ENCODE measurements around the gene BANP.
A peak's percentile ranks its signal among the peaks of the same experiment; 100 is the strongest.
"Not testable (repeated sequence)": the region's sequence is repeated elsewhere in the genome, so short reads cannot be mapped to it uniquely, and the experiment has no call there.

Gene BANP

GRCh38 chr16:88017587-88018101, 66.4 kb downstream of the BANP start:
- DNase-seq = no peak

DNA sequence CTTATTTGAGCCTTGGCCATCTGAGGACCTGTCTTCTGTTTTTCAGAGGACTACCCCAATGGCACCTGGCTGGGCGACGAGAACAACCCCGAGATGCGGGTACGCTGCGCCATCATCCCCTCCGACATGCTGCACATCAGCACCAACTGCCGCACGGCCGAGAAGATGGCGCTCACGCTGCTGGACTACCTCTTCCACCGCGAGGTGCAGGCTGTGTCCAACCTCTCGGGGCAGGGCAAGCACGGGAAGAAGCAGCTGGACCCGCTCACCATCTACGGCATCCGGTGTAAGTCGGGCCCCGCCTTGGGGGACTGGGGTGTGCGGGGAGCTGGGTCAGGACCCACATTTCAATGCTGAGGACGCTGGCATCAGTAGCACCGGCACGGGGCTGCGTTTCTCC, 67.1 kb downstream of the BANP start:
- not testable (repeated sequence) for DNase-seq

- not testable (repeated sequence) for DNase-seq
Measured at GRCh38 chr16:88019041-88019820, 68.0 kb downstream of the BANP start.

- no peak for DNase-seq
Measured at GRCh38 chr16:88019821-88020515, 68.7 kb downstream of the BANP start.

- DNase-seq = no peak
Measured at GRCh38 chr16:88020516-88020885, 69.3 kb downstream of the BANP start.

DNA sequence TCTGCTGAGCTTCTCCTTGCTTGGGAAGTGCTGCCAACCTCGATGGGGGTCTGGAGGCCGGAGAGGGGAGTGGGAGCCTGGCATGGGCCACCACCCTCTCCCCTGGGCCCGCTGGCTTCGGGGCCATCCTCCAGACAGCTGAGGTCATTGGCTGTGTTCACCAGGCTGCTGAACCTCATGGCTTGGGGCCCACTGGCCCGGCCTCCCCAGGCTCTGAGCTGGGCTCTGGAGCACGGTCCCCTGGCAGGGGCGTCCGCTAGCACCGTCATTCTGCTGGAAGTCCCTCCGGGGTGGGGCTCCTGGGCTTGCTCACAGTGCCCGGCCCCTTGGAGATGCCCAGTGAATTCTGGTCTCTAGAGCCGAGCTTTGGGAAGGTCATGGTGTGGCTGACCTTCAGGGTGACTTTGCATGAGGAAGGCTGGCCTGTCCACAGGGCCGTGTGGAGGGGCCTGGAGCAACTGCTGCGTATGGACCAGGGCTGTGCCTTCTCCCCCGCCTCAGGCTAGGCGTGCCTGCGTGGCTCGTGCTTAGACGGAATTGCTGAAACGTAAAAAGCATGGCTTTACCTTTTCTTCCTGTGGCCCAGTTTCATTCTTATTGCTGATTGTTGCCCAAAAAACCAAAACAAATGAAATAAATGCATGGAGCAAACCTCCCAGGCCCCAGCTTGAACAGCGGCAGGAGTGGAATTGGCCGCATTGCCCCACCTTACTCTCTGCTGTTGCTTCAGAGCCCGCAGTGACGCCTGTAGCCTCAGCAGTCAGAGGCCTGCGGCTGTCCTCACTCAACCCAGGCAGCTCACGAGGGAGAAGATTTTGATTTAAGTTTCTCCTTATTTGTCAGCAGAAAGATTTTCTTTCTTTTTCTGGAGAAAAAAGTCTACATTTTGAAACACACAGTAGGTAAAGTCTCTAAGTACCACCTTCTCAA, 70.1 kb downstream of the BANP start:
- DNase-seq = not testable (repeated sequence)

DNA sequence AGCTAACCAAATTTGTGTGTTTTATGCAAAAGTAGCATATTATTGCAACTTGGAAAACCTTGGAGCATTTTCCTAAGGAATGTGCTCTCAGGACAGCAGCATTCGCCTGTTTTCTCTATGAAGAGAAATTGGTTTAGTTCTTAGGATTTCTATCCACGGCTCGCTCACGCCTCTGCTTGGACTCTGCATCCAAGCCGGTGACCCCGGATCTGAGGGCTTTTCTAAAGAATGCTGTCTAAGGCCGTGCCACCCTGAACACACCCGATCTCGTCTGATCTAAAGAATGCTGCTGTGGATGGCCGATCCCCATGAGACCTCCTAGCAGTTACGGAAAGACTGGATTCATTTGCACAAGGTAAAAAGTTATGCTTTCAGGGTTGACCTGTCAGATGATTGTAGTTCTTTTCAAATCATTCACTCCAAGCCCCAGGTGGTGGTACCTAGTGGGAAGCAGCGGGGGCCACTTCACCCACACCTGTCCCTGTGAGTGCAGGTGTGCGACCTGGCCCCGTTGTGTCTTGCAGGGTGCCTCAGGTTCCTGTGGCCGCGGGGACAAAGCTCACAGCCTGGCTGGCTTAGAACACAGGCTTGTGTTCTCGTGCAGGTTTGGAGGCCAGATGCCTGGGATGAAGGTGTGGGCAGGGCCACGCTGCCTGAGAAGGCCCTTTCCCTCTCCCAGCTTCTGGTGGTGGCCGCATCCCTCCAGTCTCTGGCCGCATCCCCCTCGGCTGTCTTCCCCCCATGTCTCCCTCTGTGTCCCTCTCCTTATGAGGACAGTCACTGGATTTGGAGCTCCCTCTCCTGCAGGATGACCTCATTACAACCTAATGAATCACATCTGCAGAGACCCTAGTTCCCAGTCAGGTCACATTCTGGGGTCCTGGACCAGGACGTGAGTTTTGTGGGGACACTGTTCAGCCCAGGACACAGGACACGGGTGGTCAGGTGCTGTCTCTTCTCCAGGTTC, 71.1 kb downstream of the BANP start:
- DNase-seq = no peak

GRCh38 chr16:88023366-88023765, 72.1 kb downstream of the BANP start:
- no peak for DNase-seq

DNA sequence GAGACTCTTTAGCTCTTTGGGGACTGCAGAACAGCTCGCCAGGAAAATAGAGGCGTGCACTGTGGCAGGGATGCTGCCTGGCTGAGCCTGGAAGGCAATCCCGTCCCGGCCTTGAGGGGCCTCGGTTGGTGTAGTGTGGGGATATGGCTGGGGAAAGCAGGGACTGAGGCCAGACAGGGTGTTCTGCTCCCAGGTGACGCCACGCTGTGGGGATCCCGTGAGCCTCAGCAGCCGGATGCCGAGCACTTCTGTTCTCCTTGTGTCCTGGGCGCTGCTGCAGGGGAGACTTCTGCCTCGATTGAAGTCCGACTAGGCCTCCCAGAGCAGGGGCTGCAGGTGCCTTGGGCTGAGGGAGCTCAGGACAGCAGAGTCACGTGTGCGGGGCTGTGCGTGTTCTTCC, 72.6 kb downstream of the BANP start:
- no peak for DNase-seq

GRCh38 chr16:88024491-88025085, 73.4 kb downstream of the BANP start:
- DNase-seq = peak; percentile 69

DNA sequence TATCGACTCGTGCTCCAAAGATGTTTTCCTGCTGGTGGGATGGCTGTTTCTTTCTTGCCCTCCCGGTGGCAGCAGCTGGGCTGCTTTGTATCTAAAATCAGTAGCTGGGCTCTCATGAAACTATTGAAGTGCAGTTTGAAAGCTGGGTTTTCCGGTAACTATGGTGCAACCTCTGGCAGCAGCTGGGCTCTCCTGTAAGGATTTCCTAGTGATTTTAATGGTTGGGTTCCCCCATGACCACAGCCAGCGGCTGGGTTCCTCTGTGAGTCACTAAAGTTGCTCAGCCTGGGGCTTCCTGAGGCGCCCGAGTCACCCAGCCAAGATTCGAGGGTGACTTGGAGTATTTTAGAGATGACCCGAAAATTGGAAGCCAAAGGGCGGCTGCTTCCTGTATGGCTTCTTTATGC, 73.9 kb downstream of the BANP start:
- not testable (repeated sequence) for DNase-seq

DNA sequence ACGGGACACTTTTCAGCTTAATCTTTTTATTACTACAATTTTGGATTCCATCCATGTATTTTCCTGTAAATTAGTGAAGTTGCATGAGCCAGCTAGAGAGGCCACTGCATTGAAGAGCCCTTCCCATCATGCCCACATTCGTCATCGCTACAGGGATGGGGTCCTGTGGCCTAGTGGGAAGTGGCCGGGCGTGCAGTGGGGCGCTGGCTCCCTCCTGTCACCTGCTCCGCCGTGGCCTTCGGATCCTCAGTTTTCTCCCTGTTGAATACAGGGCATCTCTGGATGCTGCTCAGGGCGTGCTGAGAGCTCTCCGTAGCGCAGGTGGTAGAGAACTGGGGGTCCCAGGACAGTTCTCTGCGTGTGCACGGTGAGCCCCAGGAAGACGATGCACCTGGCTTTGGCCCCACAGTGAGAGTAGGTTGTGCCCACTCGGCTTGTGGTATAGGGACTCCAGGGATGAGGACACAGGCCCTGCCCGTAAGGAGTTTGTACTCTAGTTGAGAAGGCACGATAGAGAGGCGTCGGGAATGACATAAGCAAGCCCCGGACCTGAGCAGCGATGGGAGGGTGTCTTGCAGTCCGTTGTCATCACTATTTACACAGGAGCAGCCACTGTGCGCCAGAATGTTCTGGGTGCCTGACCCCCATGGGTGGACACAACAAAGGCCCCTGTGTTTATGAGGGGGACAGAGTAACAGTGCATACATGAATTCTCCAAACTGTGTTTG, 74.8 kb downstream of the BANP start:
- not testable (repeated sequence) for DNase-seq

DNA sequence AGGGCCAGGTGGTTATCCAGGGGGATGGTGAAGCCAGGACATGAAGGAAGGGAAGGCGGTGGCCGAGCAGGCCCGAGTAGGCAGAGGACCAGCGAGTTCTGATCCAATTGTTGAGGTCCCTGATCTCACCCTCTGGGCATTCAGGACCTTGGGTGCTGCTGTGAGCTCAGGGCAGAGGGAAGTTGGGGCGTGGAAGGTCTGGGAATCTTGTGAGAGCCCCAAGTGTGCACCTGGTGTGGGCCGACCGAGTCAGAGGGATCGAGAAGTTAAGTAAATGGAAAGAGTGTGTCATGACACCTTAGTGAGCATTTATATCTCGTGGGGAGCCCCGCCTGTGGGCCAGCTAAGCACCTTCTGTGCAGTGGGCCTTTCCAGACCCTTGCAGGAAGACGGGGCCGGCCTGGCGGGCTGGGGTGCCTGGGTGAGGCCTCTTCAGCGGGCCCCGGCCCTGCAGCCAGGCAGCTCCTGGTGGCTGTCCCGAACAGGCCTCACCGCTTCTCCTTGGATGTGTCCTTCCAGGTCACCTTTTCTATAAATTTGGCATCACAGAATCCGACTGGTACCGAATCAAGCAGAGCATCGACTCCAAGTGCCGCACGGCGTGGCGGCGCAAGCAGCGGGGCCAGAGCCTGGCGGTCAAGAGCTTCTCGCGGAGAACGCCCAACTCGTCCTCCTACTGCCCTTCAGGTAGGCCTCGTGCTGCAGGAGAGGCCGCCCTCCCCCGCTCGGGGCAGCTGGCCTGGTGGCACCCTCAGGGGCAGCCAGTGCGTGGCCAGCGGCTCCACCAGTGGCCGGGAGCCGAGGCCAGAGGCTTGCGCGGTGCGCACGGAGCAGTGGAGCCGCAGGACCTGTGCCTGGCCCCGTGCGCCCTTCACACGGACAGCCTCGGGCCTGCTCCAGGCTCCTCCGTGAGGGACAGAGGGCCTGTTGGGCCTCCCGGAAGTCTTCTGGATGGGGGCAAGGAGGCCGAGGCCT, 76.0 kb downstream of the BANP start:
- DNase-seq = no peak

DNA sequence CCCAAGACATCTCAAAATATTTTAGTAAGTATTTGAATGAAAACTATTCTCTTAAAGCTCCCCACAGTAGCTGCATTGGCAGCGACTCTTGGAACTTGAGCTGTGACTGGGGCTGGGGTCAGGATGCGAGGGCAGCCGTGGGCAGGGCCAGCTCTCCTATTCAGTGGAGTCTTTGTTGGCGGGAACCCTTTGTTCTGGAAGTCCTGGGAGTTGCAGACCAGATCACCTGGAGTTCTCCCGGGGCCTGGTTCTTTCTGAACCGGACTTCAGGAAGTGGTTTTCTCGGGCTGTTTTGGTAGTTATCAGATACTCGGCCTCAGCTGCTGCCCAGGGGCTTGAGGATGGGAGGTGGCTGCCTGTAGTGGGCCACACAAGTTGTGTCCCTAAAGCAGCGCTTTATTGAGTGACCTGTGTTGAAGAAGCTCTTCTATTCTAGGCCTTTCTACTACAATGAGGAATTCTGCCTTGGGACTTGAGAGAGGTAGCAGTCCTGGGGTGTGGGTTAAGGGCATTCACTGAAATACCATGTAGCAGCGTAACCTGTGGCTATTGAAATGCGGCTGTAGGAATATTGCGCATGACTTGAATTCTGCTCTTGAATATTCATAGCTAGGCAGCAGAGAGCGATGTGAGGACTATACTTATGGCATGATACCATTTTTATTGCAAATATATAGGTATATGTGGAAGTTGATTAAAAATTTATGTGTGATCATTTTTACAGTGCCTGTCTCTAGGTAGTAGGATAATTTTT, 77.1 kb downstream of the BANP start:
- DNase-seq = not testable (repeated sequence)

DNA sequence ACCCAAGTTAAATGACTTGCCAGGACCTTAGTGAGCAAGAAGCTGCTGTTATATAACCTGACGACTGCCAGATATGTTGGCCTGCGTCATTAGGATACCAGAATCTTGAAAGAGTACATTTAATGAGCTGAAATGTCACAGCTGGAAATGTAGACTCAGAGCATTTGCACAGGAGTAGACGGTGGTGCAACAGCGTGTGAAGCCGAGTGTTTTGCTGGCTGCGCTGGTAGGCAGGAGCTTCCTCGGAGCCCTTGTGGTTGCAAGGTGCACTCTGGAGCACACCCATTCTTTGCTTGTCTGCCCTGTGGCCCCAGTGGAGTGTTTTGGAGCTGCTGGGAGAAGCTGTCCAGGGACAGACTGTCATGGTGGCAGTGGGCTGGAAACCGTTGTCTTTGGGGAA, 79.3 kb downstream of the BANP start:
- DNase-seq = no peak

GRCh38 chr16:88030961-88031360, 79.7 kb downstream of the BANP start:
- not testable (repeated sequence) for DNase-seq

DNA sequence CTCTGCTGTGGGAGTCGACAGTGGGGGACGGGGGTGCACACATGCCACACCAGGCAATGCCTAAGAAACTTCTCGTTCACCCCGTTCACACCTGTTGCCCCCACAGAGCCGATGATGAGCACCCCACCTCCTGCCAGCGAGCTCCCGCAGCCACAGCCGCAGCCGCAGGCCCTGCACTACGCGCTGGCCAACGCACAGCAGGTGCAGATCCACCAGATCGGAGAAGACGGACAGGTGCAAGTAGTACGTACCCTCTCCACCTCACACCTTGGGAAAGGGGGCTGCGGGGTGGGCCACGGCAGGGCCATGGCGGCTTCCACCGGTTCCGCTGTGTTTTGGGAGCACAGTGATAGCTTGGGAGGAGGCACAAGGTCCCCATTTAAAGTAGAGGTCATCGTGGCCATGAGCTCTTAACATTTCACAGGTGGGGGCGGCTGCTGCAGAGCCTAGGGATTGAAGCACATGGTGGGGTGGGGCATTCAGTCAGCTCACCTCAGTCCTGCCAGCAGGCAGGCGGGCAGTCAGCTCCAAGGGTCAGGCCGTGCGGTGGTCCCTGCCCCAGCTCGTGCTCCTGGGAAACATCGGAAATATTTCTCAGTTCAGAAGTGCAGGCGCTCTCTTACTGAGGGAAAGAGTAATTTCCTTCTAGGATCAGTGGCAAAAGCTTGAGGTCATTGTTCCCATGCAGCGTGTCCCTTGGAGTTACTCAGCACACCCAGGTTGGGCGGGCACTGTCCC, 81.9 kb downstream of the BANP start:
- DNase-seq = not testable (repeated sequence)

GRCh38 chr16:88034770-88035169, 83.5 kb downstream of the BANP start:
- DNase-seq = no peak
